Uterine smooth muscle cell (primary cell): ENCODE data around the gene CPLANE2. TPM values are rescaled to one million over a fixed set of nuclear protein-coding genes. Genes with fewer than 3 reads are reported as not detected.

Source experiments
- total RNA-seq: library from RNA; depleted of rRNA; stranded (reverse); fragments of >200 nt; gene quantifications from 2 replicates; pipeline ENCODE4 v1.2.3, GENCODE V29; 2014

Gene CPLANE2
- total RNA-seq = 10.1 and 14.4 TPM in 2 replicates

GRCh38 chr1:16236511-16237342, at the start of gene CPLANE2:
Gene CPLANE2, minus strand, starts transcription at chr1:16237183. Its CDS starts 441 bp downstream, at chr1:16236742.

GRCh38 chr1:16212251-16212961, 24.6 kb downstream of the CPLANE2 start, which contains the start of gene ARHGEF19:
Gene ARHGEF19, minus strand, starts transcription at chr1:16212652. Its CDS starts 3,598 bp downstream, at chr1:16209054.

Other genes starting within 250 kb of the CPLANE2 start
- gene SRARP, start 232.9 kb downstream of the CPLANE2 start, total RNA-seq = not detected in 2 replicates
- 2.3 and 13.5 TPM in 2 replicates for gene HSPB7, start 219.1 kb downstream of the CPLANE2 start, total RNA-seq
- not detected in 2 replicates for gene CLCNKA, start 215.1 kb downstream of the CPLANE2 start, total RNA-seq
- under 0.01 and 0.12 TPM in 2 replicates for gene CLCNKB, start 193.4 kb downstream of the CPLANE2 start, total RNA-seq
- gene FAM131C, start 163.5 kb downstream of the CPLANE2 start, total RNA-seq = 0.33 and 0.50 TPM in 2 replicates
- 30.3 and 38.4 TPM in 2 replicates for gene EPHA2, start 81.1 kb downstream of the CPLANE2 start, total RNA-seq
- gene ARHGEF19, start 24.5 kb downstream of the CPLANE2 start, total RNA-seq = 3.8 and 7.7 TPM in 2 replicates
- gene FBXO42, start 115.3 kb upstream of the CPLANE2 start, total RNA-seq = 10.3 and 11.6 TPM in 2 replicates
- gene SZRD1, start 130.1 kb upstream of the CPLANE2 start, total RNA-seq = 24.2 and 26.0 TPM in 2 replicates
- gene SPATA21, start 200.2 kb upstream of the CPLANE2 start, total RNA-seq = not detected in 2 replicates
- gene NECAP2, start 203.5 kb upstream of the CPLANE2 start, total RNA-seq = 71.4 and 76.7 TPM in 2 replicates